Stomach (tissue), 4 donors: ENCODE data around the gene PGD.

Experiments
- POLR2A ChIP-seq, 4 donors: fragments of 450-650 bp; IDR thresholded peaks; one replicate each; pipeline ENCODE4 v1.6.1; 2016; ENCODE audit warnings: antibody characterized with exemption in 4 of 4, control low read depth in 2 of 4, mild to moderate bottlenecking in 1 of 4, moderate library complexity in 1 of 4
- POLR2AphosphoS5 ChIP-seq, 3 donors: sonication (generic); formaldehyde crosslinking; IDR thresholded peaks; one replicate each; pipeline ENCODE4 v1.6.1; 2016; ENCODE audit warnings: antibody characterized with exemption in 3 of 3

GRCh38 chr1:10398734-10399443 lies at the start of gene PGD:
- TF ChIP-seq POLR2A (IDR thresholded peaks at IDR 0.05) (no peak), POLR2AphosphoS5 (IDR thresholded peaks at IDR 0.05) (peak in 2 of 3 donors; percentile 86 to 88)
